ENCODE measurements around the gene MYO1G.

DNA sequence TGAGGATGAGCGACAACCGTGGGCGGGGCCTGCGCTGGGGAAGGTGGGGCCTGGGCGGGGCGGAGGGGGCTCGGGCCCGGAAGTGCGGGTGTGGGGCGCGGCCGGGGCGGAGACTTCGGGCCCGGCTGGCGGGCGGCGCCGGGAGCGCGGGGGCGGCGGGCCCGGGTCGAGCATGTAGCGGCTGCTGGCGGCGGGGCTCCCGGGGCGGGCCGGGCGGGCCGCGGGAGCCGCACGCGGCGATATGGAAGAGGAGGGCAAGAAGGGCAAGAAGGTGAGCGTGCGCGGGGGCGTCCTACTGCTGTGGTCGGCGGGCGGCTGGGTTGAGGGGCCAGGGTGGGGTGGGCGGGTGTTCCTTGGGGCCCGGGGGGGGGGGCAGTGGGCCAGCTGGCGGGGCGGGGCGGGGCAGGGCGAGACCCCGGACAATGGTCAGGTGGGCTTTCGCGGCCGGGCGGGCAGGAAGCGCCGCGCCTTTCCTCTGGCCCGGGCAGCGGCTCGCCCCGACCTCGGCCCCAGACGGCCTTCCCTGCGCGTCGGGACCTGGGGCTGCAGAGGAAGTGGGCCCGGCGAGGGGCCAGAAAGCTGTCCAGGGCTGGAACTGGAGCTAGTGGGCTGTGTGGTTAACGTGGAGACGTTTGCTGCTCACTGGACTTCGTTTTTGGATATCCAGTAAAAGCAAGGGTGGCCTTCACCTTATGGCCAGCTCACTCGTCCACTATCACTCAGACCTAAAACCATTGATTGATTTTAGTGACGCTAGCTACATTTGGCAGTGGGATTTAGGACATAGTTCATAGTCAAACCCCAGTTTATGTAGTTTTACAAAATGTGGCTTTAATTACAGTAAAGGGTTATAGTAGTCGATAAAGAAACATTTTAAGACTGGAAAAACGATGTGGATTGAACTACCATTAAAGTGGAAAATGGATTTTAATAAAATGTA is 21.5 kb upstream of the MYO1G start, which contains the start of gene CCM2:
- TF ChIP-seq GATA2 (IDR thresholded peaks at IDR 0.05; ENCODE audit: low read depth, low read length) (no peak), GATA3 (IDR thresholded peaks at IDR 0.05; ENCODE audit: low read depth, low read length) (no peak)

Data from SH-SY5Y (cell line).